Kidney (tissue), 14 donors: ENCODE results near the gene FKBP9. TPM values are rescaled to one million over a fixed set of nuclear protein-coding genes. Genes with fewer than 3 reads are reported as not detected.

Experiments used
- DNase-seq, 5 donors: peaks; one replicate each; pipeline ENCODE4 v3.0.0-alpha.2; 2013 to 2020
- FAIRE-seq: peaks from 2 replicates; lab custom pipeline; 2012; peaks lifted over from hg19 to GRCh38; lab: Jason Lieb, UNC
- H3K27ac ChIP-seq, 2 donors: one replicate each; pipeline ENCODE4 v1.7.0; 2013; ENCODE audit warnings: low read depth in 2 of 2, low read length in 2 of 2, inconsistent platforms in 1 of 2
- H3K27me3 ChIP-seq: one replicate; pipeline ENCODE4 v1.7.1; 2013; ENCODE audit warnings: low read length, inconsistent platforms; ENCODE audit not compliant: control insufficient read depth, insufficient read depth
- H3K36me3 ChIP-seq, 3 donors: one replicate each; pipeline versions ENCODE4 v1.7.0 to v1.7.1; 2013; ENCODE audit warnings: low read length in 3 of 3, control low read depth in 1 of 3, inconsistent platforms in 1 of 3; ENCODE audit not compliant: insufficient read depth in 3 of 3, control insufficient read depth in 2 of 3
- H3K4me1 ChIP-seq, 3 donors: one replicate each; pipeline versions ENCODE4 v1.7.0 to v1.7.1; 2013; ENCODE audit warnings: low read length in 3 of 3, inconsistent platforms in 1 of 3, low read depth in 1 of 3; ENCODE audit not compliant: control insufficient read depth in 2 of 3, insufficient read depth in 2 of 3
- H3K4me3 ChIP-seq, 3 donors: one replicate each; pipeline versions ENCODE4 v1.7.0 to v1.8.1; 2013; ENCODE audit warnings: low read length in 3 of 3, control low read depth in 1 of 3, inconsistent platforms in 1 of 3
- H3K9ac ChIP-seq, 3 donors: one replicate each; pipeline versions ENCODE4 v1.7.0 to v1.7.1; 2013; ENCODE audit warnings: low read length in 3 of 3, control low read depth in 1 of 3, inconsistent platforms in 1 of 3
- H3K9me3 ChIP-seq, 3 donors: one replicate each; pipeline versions ENCODE4 v1.7.0 to v1.7.1; 2013; ENCODE audit warnings: low read length in 3 of 3, control low read depth in 1 of 3, inconsistent platforms in 1 of 3; ENCODE audit not compliant: control insufficient read depth in 2 of 3, insufficient read depth in 1 of 3
- intact Hi-C: fragments of 100-400 bp; cut with DNase I; formaldehyde crosslinking; loops from one replicate; pipeline ENCODE4 v1.11.1; 2022
- polyA plus RNA-seq: library from polyadenylated mRNA; stranded (reverse); fragments of 350-450 nt; fragmentation: Illumina TruSeq; extraction: RNeasy Lipid Tissue Mini Kit (QIAGEN cat#74804); gene quantifications from one replicate; pipeline ENCODE4 v1.2.3, GENCODE V29; 2014; ENCODE audit warnings: low read depth, low replicate concordance; ENCODE audit not compliant: insufficient read depth
- total RNA-seq: library from RNA; stranded (reverse); fragmentation: NEBNext Ultra II Directional; extraction: Animal tissue kit (Norgen Biotek cat#: 25700); gene quantifications from one replicate; pipeline ENCODE4 v1.2.1, GENCODE V29; 2021
- TF ChIP-seq, protein P1 (sequence below): IDR thresholded peaks from 3 replicates; pipeline ENCODE4 v1.5.1; 2012; ENCODE audit warnings: mild to moderate bottlenecking, moderate library complexity, borderline replicate concordance; ENCODE audit not compliant: insufficient read depth; ENCODE audit errors: extremely low read depth
- donor health status: control.
- donor health status: control.
- donor health status: control.
- donor health status: control.
- donor health status: control.
- donor health status: DM: yes; HTN: yes; CAD: no.
- donor health status: Normal renal cell carcinoma (clear cell type).

The FKBP9 gene
- total and polyA plus RNA-seq, 2 donors from 2014 or later, result 55.1 to 109 TPM

DNA sequence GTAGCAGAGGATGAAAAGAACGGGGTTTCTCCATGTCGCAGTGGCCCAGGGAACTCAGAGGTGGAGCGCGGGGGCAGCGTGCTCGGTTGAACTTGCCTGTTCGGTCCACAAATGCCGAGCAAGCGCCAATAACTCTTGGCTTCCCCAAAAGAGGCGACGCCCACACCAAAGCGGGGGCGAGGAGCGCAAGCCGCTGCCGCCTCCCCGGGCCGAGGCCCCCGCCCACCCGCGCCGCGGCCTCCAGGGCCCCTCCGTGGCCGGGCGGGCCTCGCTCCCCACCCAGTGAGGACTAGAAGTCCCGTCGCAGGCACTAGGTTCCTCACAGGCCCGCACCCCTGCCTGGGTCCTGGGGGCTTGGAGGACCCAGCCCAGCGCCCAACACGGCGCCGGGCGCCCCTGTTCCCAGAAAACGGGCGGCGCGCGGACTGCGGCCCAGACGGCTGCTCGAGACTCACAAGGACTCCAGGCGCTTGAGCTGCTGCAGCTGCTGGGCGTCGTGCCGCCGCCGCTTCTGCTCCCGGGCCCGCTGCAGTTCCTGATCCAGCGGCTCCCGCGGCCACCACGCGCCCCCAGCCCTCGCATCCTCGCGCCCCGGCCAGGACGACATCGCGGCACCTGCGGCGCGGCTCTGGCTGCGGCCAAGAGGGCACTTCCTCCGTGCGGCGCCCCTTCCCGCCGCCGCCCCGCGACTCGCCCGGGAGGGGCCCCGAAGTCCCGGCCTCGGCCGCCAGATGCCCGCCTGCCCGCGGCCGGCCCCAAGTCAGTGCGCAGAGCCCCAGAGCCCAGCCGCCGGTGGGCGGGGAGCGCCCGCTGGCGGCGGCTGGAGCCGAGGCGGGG is 14.6 kb upstream of the FKBP9 start:
- DNase-seq, result peak; percentile 85 to 94 (median 91)
- Histone ChIP-seq H3K4me1 (peaks cover 3 to 8% (median 4%) of the 10 kb centered on the region in 3 donors), H3K4me3 (peak overlapping the region; percentile 65 to 77 (median 70)), H3K27me3 (no peaks in the 10 kb centered on the region), H3K27ac (peak overlapping the region; percentile 88 to 92), H3K9ac (peak overlapping the region; percentile 21 to 94 (median 82)), H3K36me3 (no peaks in the 10 kb centered on the region), H3K9me3 (peaks cover 0 to 2% (median 0%) of the 10 kb centered on the region in 3 donors)
- no peak for FAIRE-seq
- TF ChIP-seq, protein P1, sequence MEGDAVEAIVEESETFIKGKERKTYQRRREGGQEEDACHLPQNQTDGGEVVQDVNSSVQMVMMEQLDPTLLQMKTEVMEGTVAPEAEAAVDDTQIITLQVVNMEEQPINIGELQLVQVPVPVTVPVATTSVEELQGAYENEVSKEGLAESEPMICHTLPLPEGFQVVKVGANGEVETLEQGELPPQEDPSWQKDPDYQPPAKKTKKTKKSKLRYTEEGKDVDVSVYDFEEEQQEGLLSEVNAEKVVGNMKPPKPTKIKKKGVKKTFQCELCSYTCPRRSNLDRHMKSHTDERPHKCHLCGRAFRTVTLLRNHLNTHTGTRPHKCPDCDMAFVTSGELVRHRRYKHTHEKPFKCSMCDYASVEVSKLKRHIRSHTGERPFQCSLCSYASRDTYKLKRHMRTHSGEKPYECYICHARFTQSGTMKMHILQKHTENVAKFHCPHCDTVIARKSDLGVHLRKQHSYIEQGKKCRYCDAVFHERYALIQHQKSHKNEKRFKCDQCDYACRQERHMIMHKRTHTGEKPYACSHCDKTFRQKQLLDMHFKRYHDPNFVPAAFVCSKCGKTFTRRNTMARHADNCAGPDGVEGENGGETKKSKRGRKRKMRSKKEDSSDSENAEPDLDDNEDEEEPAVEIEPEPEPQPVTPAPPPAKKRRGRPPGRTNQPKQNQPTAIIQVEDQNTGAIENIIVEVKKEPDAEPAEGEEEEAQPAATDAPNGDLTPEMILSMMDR, result peak; percentile 44
- intact Hi-C loops, result no loop called here

DNA sequence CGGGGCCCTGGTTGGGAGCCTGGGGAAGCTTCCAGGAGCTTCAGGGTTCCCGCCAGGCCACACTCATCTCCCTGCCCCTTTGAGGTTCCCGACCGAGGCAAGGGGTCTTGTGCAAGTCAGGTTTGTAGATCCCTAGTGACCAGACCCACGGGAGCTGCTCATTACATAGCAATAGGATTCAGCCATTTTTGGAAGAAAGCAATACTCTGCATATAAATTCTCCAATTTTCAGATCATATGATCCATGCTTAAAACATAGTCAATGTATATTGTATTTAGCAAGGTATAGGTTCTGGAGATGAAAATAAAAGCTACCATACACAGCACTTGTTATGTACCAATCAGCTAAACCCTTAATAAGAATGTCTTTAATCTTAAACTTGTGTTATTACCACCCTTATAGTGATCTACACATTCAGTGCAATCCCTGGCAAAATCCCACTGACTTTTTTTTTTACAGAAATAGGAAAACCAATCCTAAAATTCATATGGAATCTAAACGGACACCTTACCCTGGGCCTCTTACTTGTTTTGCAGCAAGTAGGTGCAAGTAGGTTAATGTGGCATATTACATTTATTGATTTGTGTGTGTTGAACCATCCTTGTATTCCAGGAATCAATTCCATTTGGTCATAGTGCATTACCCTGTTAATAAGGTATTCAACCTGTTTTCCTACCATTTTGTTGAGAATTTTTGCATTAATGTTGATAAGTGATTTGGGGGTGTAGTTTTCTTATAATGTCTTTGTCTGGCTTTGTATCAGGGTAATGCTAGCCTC is 13.8 kb upstream of the FKBP9 start:
- peaks cover 3 to 7% (median 4%) of the 10 kb centered on the region in 3 donors for H3K4me1 ChIP-seq
- intact Hi-C loops, result no loop called here
- H3K4me3 ChIP-seq, result peak overlapping the region; percentile 24 to 55 (median 54)
- H3K27ac ChIP-seq, result peak overlapping the region in 1 of 2 donors; percentile 85
- FAIRE-seq, result no peak
- no peaks in the 10 kb centered on the region for H3K27me3 ChIP-seq
- peaks cover 0 to 8% (median 7%) of the 10 kb centered on the region in 3 donors for H3K9me3 ChIP-seq
- TF ChIP-seq, protein P1, result no peak
- H3K9ac ChIP-seq, result peak overlapping the region in 1 of 3 donors; percentile 41
- DNase-seq, result no peak
- no peaks in the 10 kb centered on the region for H3K36me3 ChIP-seq

DNA sequence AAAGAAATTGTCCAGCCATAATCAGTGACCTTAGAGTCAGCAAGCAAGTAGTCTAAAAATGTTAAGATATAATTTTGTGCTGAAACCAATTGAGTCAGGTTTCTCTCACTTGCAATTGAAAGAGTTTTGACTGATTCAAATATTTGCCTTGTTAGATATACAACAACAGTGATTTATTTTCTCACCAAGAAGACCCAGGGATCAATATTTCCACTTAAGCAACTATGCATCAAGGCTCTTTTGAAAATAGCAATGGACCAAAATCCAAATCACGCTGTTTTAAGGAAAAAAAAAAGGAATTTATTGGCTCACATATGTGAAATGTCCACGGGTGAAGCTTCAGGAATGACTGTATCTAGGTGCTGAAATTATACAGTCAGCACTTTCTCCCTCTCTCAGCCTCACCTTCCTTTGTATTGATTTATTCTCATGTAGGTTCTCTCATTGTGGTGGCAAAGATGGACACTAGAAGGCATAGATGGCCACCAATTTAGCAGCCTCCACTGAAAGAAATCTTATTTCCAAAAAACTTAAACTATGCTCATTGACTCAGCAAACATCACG is 9.7 kb upstream of the FKBP9 start:
- FAIRE-seq (no peak), DNase-seq (no peak)
- H3K36me3 ChIP-seq, result no peaks in the 10 kb centered on the region
- H3K27me3 ChIP-seq, result no peaks in the 10 kb centered on the region
- H3K9me3 ChIP-seq, result peaks cover 0 to 9% (median 7%) of the 10 kb centered on the region in 3 donors
- no peak overlapping the region for H3K9ac ChIP-seq
- intact Hi-C loops, result no loop called here
- no peak overlapping the region for H3K27ac ChIP-seq
- TF ChIP-seq, protein P1, result no peak
- H3K4me1 ChIP-seq, result peaks cover 0 to 4% (median 2%) of the 10 kb centered on the region in 3 donors
- no peak overlapping the region for H3K4me3 ChIP-seq
